ENCODE results near the gene ACOT11. TPM values are rescaled to one million over a fixed set of nuclear protein-coding genes. Genes with fewer than 3 reads are reported as not detected.

ACOT11 gene
- total and polyA plus RNA-seq, 2 of the 13 experiments (the other 11 are each of a cell fraction or from before 2014, with no cell fraction given): 2.6 to 3.3 TPM

DNA sequence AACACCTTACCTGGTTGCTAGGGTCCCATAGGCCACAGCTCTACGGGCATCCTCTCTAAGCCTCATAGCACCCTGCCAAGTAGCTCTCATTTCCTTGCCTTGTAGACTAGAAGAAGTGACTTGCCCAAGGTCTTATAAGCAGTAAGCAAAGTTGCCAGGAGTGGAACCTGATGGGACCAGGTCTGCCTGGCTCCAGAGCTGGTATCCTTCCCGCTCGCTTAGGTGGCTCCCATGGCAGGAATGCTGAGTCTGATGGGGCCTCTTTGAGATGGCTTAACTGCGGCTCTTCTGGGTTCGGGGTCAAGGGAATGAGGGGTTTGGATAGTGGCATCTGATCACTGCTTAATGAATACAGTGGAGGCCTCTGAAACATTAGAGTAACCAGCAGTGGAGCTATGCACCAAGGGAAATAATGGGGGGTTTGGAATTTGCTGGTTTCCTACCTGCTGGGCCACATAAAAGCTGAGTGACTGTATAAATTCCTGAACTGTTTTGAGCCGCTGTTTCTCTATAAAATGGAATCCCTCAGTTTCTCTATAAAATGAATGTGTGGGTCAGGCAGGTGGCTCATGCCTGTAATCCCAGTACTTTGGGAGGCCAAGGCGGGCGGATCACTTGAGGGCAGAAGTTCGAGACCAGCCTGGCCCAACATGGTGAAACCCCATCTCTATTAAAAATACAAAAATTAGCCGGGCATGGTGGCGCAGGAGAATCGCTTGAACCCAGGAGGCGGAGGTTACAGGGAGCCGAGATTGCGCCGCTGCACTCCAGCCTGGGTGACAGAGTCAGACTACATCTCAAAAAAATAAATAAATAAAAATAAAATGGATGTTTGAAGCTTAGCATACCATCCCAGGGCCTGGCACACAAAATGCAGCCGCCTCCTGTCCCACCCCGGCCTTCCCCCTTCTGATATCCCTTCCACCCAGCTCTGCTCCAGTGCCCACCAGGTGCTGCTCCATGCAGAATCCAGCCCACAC, 62.9 kb downstream of the ACOT11 start:
- Histone ChIP-seq H3K4me2 (ENCODE audit: low read depth, low read length) (no peak overlapping the region), H2AFZ (ENCODE audit: low read length) (no peak overlapping the region), H3K4me3 (replicated peaks in 1 of 3; ENCODE audit: insufficient read depth in 1 of 3, low read depth in 2 of 3, low read length in 3 of 3) (no peak overlapping the region), H3K27ac (ENCODE audit: extremely low read length, insufficient read depth, low read length) (no peak overlapping the region), H4K20me1 (ENCODE audit: insufficient read depth, low read length) (no peaks in the 10 kb centered on the region), H3K9ac (ENCODE audit: insufficient read depth, low read depth, low read length) (no peak overlapping the region), H3K9me3 (ENCODE audit: low read length) (no peaks in the 10 kb centered on the region), H3K27me3 (ENCODE audit: control insufficient read depth in 1 of 2, insufficient read depth in 2 of 2, low read length in 2 of 2) (no peaks in the 10 kb centered on the region), H3K79me2 (ENCODE audit: insufficient read depth, low read length) (no peaks in the 10 kb centered on the region), H3K4me1 (ENCODE audit: insufficient read depth, low read length) (peaks cover 19% of the 10 kb centered on the region), H3K36me3 (replicated peaks in 1 of 2; ENCODE audit: control insufficient read depth in 1 of 2, insufficient read depth in 2 of 2, low read length in 2 of 2) (no peaks in the 10 kb centered on the region)
- ChIA-PET CTCF (ENCODE audit: low intra/inter-chr PET ratio, low total read pairs) (no interaction called here), POLR2A (no interaction called here)
- ATAC-seq: no peak
- DNase-seq (ENCODE audit: low spot score): no peak
- 92% methylated on average over 16 of the region's 18 CpGs for WGBS (ENCODE audit: low lambda C conversion rate)
- in situ Hi-C loops (cut with HindIII; ENCODE audit: extremely low pct_ligation_motif_present, low pct_unique_long_range_greater_than_20kb) (no loop called here), intact Hi-C loops (cut with micrococcal nuclease; ENCODE audit: unreplicated experiment) (no loop called here)
- TF ChIP-seq SRF (IDR thresholded peaks at IDR 0.05; ENCODE audit: low read depth, low read length) (no peak), PRMT3 (CRISPR knock-in tag; IDR thresholded peaks at IDR 0.05; ENCODE audit: borderline replicate concordance, low read depth) (no peak), NCOA2 (CRISPR knock-in tag; IDR thresholded peaks at IDR 0.05) (no peak), PHF20 (CRISPR knock-in tag; IDR thresholded peaks at IDR 0.05) (no peak), PHF8 (CRISPR knock-in tag; IDR thresholded peaks at IDR 0.05) (no peak), ZNF138 (CRISPR knock-in tag; IDR thresholded peaks at IDR 0.05; ENCODE audit: low read depth) (no peak), TEAD3 (CRISPR knock-in tag; optimal IDR thresholded peaks at IDR 0.05; ENCODE audit: borderline replicate concordance) (no peak), PHB2 (IDR thresholded peaks at IDR 0.05; ENCODE audit: partially characterized antibody) (no peak), ZNF780A (CRISPR knock-in tag; IDR thresholded peaks at IDR 0.05) (no peak), ZNF431 (CRISPR knock-in tag; IDR thresholded peaks at IDR 0.05; ENCODE audit: borderline replicate concordance, low read depth) (no peak), AGO2 (optimal IDR thresholded peaks at IDR 0.05; ENCODE audit: low read depth, low read length) (no peak)
- TF ChIP-seq, protein P1, sequence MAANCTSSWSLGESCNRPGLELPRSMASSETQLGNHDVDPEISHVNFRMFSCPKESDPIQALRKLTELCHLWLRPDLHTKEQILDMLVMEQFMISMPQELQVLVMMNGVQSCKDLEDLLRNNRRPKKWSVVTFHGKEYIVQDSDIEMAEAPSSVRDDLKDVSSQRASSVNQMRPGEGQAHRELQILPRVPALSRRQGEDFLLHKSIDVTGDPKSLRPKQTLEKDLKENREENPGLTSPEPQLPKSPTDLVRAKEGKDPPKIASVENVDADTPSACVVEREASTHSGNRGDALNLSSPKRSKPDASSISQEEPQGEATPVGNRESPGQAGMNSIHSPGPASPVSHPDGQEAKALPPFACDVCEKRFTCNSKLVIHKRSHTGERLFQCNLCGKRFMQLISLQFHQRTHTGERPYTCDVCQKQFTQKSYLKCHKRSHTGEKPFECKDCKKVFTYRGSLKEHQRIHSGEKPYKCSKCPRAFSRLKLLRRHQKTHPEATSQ (CRISPR knock-in tag; IDR thresholded peaks at IDR 0.05; ENCODE audit: borderline replicate concordance): no peak
- BruUV-seq (replicated peaks): no TSS peak
- FAIRE-seq: no peak

All from HepG2 (cell line).